GM23338 (cell line): ENCODE measurements around the gene MAPKBP1. TPM values are rescaled to one million over a fixed set of nuclear protein-coding genes. Genes with fewer than 3 reads are reported as not detected.

Experiments used
- ATAC-seq: fragments of 200-7000 bp; cut with Tn5 transposase; 3 replicates; pipeline ENCODE4 v1.9.1; 2020
- DNase-seq: peaks from one replicate; pipeline ENCODE4 v3.0.0-alpha.2; 2015; ENCODE audit warnings: low spot score
- H2AFZ ChIP-seq: fragments of 200-600 bp; sonication (generic); 2 replicates; pipeline ENCODE4 v1.8.0; 2016; ENCODE audit warnings: antibody characterized with exemption, mild to moderate bottlenecking, moderate library complexity
- H3F3A ChIP-seq: fragments of 200-600 bp; sonication (generic); replicated peaks from 2 replicates; pipeline ENCODE4 v1.8.0; 2017; ENCODE audit warnings: antibody characterized with exemption, mixed run types, low read depth
- H3K27ac ChIP-seq: fragments of 200-600 bp; sonication (generic); 2 replicates; pipeline ENCODE4 v1.6.1; 2016; ENCODE audit warnings: low read depth
- H3K27me3 ChIP-seq: fragments of 200-600 bp; sonication (generic); 2 replicates; pipeline ENCODE4 v1.8.0; 2016; ENCODE audit warnings: mild to moderate bottlenecking, mixed run types, moderate library complexity; ENCODE audit not compliant: insufficient read depth
- H3K36me3 ChIP-seq: fragments of 200-600 bp; sonication (generic); 2 replicates; pipeline ENCODE4 v1.8.0; 2016; ENCODE audit warnings: mild to moderate bottlenecking; ENCODE audit not compliant: insufficient read depth
- H3K4me1 ChIP-seq: fragments of 200-600 bp; sonication (generic); 2 replicates; pipeline ENCODE4 v1.8.0; 2016; ENCODE audit warnings: mild to moderate bottlenecking, moderate library complexity; ENCODE audit not compliant: insufficient read depth
- H3K4me2 ChIP-seq: fragments of 200-600 bp; sonication (generic); 2 replicates; pipeline ENCODE4 v1.7.1; 2017; ENCODE audit warnings: mixed run types
- H3K4me3 ChIP-seq: fragments of 200-600 bp; sonication (generic); 2 replicates; pipeline ENCODE4 v1.6.1; 2016; ENCODE audit warnings: mixed run types
- H3K79me2 ChIP-seq: fragments of 200-600 bp; sonication (generic); replicated peaks from 2 replicates; pipeline ENCODE4 v1.8.0; 2017; ENCODE audit warnings: mild to moderate bottlenecking; ENCODE audit not compliant: insufficient read depth
- H3K9me2 ChIP-seq: fragments of 200-600 bp; sonication (generic); 2 replicates; pipeline ENCODE4 v1.8.0; 2017; ENCODE audit not compliant: insufficient read depth
- H4K20me1 ChIP-seq: fragments of 200-600 bp; sonication (generic); replicated peaks from 2 replicates; pipeline ENCODE4 v1.8.0; 2017; ENCODE audit warnings: mild to moderate bottlenecking; ENCODE audit not compliant: insufficient read depth
- H3K27ac Mint-ChIP-seq: 2 replicates; pipeline ENCODE4 v1.8.0; 2020; ENCODE audit warnings: inconsistent platforms, mild to moderate bottlenecking, moderate library complexity, mixed read lengths
- H3K27me3 Mint-ChIP-seq: 3 replicates; pipeline ENCODE4 v1.8.0; 2022; ENCODE audit warnings: low read depth, mild to moderate bottlenecking, moderate library complexity, mixed read lengths, inconsistent platforms; ENCODE audit not compliant: insufficient read depth, poor library complexity
- H3K36me3 Mint-ChIP-seq: 3 replicates; pipeline ENCODE4 v1.8.0; 2021; ENCODE audit warnings: low read depth, mild to moderate bottlenecking, inconsistent platforms, moderate library complexity, mixed read lengths
- H3K4me1 Mint-ChIP-seq: 3 replicates; pipeline ENCODE4 v1.8.0; 2020; ENCODE audit warnings: mild to moderate bottlenecking, inconsistent platforms, mixed read lengths
- H3K4me3 Mint-ChIP-seq: 3 replicates; pipeline ENCODE4 v1.8.0; 2021; ENCODE audit warnings: moderate library complexity, mild to moderate bottlenecking, inconsistent platforms, mixed read lengths
- H3K9me3 Mint-ChIP-seq: 3 replicates; pipeline ENCODE4 v1.8.0; 2020; ENCODE audit warnings: moderate library complexity, mild to moderate bottlenecking, inconsistent platforms, mixed read lengths
- CREB1 ChIP-seq: fragments of 250-450 bp; sonication (Bioruptor Pico); IDR thresholded peaks from 2 replicates; pipeline ENCODE4 v1.5.0; 2020; ENCODE audit warnings: low read depth, mild to moderate bottlenecking, moderate library complexity
- CTCF ChIP-seq, 2 experiments: fragments of 200-600 bp in 1 of 2; sonication (generic) in 1 of 2; conservative IDR thresholded peaks; 2 replicates each; pipeline versions ENCODE4 v1.5.1 to v1.6.1; 2016 to 2017; ENCODE audit warnings: antibody characterized with exemption in 2 of 2, low read depth in 2 of 2, mild to moderate bottlenecking in 2 of 2, moderate library complexity in 1 of 2
- ETS1 ChIP-seq: IDR thresholded peaks from 2 replicates; pipeline ENCODE4 v1.6.1; 2016; ENCODE audit warnings: antibody characterized with exemption
- EZH2 ChIP-seq: fragments of 200-600 bp; sonication (generic); IDR thresholded peaks from one replicate; pipeline ENCODE4 v1.8.0; 2017; ENCODE audit warnings: antibody characterized with exemption, mild to moderate bottlenecking, low read depth; ENCODE audit not compliant: unreplicated experiment
- EZH2phosphoT487 ChIP-seq: fragments of 200-600 bp; sonication (generic); IDR thresholded peaks from one replicate; pipeline ENCODE4 v1.8.1; 2018; ENCODE audit warnings: antibody characterized with exemption; ENCODE audit not compliant: unreplicated experiment
- JUNB ChIP-seq: IDR thresholded peaks from one replicate; pipeline ENCODE4 v1.6.1; 2016; ENCODE audit warnings: antibody characterized with exemption; ENCODE audit not compliant: unreplicated experiment
- NANOG ChIP-seq: IDR thresholded peaks from 2 replicates; pipeline ENCODE4 v1.6.1; 2016; ENCODE audit warnings: antibody characterized with exemption, borderline replicate concordance
- POLR2AphosphoS5 ChIP-seq: IDR thresholded peaks from 2 replicates; pipeline ENCODE4 v1.6.1; 2016; ENCODE audit warnings: antibody characterized with exemption, low read depth
- STAT1 ChIP-seq: IDR thresholded peaks from one replicate; pipeline ENCODE4 v1.6.1; 2016; ENCODE audit warnings: antibody characterized with exemption; ENCODE audit not compliant: unreplicated experiment
- ZNF114 ChIP-seq: fragments of 250-450 bp; sonication (Bioruptor Pico); IDR thresholded peaks from 2 replicates; pipeline ENCODE4 v1.5.0; 2020; ENCODE audit warnings: mild to moderate bottlenecking, moderate library complexity
- ZNF331 ChIP-seq: fragments of 250-450 bp; sonication (Bioruptor Pico); IDR thresholded peaks from 2 replicates; pipeline ENCODE4 v1.5.0; 2020; ENCODE audit warnings: low read depth, mild to moderate bottlenecking, moderate library complexity
- polyA plus RNA-seq: library from polyadenylated mRNA; unstranded; fragments of >200 nt; fragmentation: Nextera tagmentation; extraction: Ambion mirVana; gene quantifications from 2 replicates; pipeline ENCODE4 v1.2.1, GENCODE V29; 2016
- total RNA-seq: library from RNA; depleted of rRNA; stranded (reverse); fragments of >200 nt; shearing (Covaris generic); gene quantifications from 2 replicates; pipeline ENCODE4 v1.2.3, GENCODE V29; 2014
- TF ChIP-seq, protein P1 (sequence below): fragments of 250-450 bp; sonication (Bioruptor Pico); IDR thresholded peaks from 2 replicates; pipeline ENCODE4 v1.5.0; 2020; ENCODE audit warnings: mild to moderate bottlenecking, moderate library complexity
- TF ChIP-seq, protein P2 (sequence below): IDR thresholded peaks from one replicate; pipeline ENCODE4 v1.6.1; 2018; ENCODE audit warnings: antibody characterized with exemption; ENCODE audit not compliant: unreplicated experiment

Gene MAPKBP1
- total and polyA plus RNA-seq, 2 experiments from 2014 or later: 1.9 to 8.9 TPM

DNA sequence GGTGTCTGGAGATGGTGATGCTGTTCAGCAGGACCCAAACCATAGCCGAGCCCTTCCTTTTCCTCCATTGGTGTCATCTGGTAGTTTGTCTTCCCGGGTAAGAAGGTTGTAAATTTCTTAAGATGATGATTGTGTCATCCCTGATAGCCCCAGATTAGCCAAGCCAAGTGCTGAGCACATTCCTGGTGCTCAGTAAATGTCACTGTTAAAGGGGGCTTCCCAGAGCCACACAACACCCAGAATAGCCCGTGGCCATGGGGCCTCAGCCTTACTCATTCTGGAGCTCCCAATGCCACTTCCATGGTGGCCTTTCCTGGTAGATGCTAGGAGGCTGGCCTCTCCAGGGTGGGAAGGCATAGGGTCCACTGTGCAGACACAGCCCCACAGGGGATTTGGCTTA is 59.8 kb downstream of the MAPKBP1 start:
- no peaks in the 10 kb centered on the region for H3K9me2 ChIP-seq
- H3K9me3 Mint-ChIP-seq: no peaks in the 10 kb centered on the region
- peaks cover 17% of the 10 kb centered on the region for H3K36me3 Mint-ChIP-seq
- H3K79me2 ChIP-seq: no peaks in the 10 kb centered on the region
- no peaks in the 10 kb centered on the region for H3K4me1 ChIP-seq
- H3K4me1 Mint-ChIP-seq: no peaks in the 10 kb centered on the region; the same call in 1 of the 3 replicates
- H3K4me3 Mint-ChIP-seq: no peak overlapping the region
- DNase-seq (no peak), ATAC-seq (no peak)
- H2AFZ ChIP-seq: no peak overlapping the region
- H3K27ac Mint-ChIP-seq: no peak overlapping the region
- H3K27me3 ChIP-seq: no peaks in the 10 kb centered on the region
- H3K4me2 ChIP-seq: no peak overlapping the region
- peaks cover 9% of the 10 kb centered on the region for H3K27me3 Mint-ChIP-seq
- H3K36me3 ChIP-seq: no peaks in the 10 kb centered on the region; the same call in 1 of the 2 replicates
- H3F3A ChIP-seq: no peaks in the 10 kb centered on the region
- TF ChIP-seq CREB1 (CRISPR knock-in tag) (no peak), CTCF (conservative IDR thresholded peaks at IDR 0.05; ENCODE audit: low read depth in 2 of 2) (no peak), EZH2phosphoT487 (no peak), JUNB (no peak), ZNF114 (CRISPR knock-in tag) (no peak), EZH2 (no peak), ETS1 (no peak), NANOG (no peak), POLR2AphosphoS5 (no peak), STAT1 (no peak), ZNF331 (no peak)
- TF ChIP-seq, protein P1, sequence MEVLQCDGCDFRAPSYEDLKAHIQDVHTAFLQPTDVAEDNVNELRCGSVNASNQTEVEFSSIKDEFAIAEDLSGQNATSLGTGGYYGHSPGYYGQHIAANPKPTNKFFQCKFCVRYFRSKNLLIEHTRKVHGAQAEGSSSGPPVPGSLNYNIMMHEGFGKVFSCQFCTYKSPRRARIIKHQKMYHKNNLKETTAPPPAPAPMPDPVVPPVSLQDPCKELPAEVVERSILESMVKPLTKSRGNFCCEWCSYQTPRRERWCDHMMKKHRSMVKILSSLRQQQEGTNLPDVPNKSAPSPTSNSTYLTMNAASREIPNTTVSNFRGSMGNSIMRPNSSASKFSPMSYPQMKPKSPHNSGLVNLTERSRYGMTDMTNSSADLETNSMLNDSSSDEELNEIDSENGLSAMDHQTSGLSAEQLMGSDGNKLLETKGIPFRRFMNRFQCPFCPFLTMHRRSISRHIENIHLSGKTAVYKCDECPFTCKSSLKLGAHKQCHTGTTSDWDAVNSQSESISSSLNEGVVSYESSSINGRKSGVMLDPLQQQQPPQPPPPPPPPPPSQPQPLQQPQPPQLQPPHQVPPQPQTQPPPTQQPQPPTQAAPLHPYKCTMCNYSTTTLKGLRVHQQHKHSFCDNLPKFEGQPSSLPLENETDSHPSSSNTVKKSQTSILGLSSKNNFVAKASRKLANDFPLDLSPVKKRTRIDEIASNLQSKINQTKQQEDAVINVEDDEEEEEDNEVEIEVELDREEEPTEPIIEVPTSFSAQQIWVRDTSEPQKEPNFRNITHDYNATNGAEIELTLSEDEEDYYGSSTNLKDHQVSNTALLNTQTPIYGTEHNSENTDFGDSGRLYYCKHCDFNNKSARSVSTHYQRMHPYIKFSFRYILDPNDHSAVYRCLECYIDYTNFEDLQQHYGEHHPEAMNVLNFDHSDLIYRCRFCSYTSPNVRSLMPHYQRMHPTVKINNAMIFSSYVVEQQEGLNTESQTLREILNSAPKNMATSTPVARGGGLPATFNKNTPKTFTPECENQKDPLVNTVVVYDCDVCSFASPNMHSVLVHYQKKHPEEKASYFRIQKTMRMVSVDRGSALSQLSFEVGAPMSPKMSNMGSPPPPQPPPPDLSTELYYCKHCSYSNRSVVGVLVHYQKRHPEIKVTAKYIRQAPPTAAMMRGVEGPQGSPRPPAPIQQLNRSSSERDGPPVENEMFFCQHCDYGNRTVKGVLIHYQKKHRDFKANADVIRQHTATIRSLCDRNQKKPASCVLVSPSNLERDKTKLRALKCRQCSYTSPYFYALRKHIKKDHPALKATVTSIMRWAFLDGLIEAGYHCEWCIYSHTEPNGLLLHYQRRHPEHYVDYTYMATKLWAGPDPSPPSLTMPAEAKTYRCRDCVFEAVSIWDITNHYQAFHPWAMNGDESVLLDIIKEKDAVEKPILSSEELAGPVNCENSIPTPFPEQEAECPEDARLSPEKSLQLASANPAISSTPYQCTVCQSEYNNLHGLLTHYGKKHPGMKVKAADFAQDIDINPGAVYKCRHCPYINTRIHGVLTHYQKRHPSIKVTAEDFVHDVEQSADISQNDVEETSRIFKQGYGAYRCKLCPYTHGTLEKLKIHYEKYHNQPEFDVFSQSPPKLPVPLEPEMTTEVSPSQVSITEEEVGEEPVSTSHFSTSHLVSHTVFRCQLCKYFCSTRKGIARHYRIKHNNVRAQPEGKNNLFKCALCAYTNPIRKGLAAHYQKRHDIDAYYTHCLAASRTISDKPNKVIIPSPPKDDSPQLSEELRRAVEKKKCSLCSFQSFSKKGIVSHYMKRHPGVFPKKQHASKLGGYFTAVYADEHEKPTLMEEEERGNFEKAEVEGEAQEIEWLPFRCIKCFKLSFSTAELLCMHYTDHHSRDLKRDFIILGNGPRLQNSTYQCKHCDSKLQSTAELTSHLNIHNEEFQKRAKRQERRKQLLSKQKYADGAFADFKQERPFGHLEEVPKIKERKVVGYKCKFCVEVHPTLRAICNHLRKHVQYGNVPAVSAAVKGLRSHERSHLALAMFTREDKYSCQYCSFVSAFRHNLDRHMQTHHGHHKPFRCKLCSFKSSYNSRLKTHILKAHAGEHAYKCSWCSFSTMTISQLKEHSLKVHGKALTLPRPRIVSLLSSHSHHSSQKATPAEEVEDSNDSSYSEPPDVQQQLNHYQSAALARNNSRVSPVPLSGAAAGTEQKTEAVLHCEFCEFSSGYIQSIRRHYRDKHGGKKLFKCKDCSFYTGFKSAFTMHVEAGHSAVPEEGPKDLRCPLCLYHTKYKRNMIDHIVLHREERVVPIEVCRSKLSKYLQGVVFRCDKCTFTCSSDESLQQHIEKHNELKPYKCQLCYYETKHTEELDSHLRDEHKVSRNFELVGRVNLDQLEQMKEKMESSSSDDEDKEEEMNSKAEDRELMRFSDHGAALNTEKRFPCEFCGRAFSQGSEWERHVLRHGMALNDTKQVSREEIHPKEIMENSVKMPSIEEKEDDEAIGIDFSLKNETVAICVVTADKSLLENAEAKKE: no peak
- TF ChIP-seq, protein P2, sequence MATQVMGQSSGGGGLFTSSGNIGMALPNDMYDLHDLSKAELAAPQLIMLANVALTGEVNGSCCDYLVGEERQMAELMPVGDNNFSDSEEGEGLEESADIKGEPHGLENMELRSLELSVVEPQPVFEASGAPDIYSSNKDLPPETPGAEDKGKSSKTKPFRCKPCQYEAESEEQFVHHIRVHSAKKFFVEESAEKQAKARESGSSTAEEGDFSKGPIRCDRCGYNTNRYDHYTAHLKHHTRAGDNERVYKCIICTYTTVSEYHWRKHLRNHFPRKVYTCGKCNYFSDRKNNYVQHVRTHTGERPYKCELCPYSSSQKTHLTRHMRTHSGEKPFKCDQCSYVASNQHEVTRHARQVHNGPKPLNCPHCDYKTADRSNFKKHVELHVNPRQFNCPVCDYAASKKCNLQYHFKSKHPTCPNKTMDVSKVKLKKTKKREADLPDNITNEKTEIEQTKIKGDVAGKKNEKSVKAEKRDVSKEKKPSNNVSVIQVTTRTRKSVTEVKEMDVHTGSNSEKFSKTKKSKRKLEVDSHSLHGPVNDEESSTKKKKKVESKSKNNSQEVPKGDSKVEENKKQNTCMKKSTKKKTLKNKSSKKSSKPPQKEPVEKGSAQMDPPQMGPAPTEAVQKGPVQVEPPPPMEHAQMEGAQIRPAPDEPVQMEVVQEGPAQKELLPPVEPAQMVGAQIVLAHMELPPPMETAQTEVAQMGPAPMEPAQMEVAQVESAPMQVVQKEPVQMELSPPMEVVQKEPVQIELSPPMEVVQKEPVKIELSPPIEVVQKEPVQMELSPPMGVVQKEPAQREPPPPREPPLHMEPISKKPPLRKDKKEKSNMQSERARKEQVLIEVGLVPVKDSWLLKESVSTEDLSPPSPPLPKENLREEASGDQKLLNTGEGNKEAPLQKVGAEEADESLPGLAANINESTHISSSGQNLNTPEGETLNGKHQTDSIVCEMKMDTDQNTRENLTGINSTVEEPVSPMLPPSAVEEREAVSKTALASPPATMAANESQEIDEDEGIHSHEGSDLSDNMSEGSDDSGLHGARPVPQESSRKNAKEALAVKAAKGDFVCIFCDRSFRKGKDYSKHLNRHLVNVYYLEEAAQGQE: no peak
- no peak overlapping the region for H3K27ac ChIP-seq
- no peaks in the 10 kb centered on the region; the same call in 1 of the 2 replicates for H4K20me1 ChIP-seq
- no peak overlapping the region for H3K4me3 ChIP-seq
